Measurements from ENCODE around the gene RNF169.

The RNF169 gene

GRCh38 chr11:74849525-74850391 is 101.1 kb downstream of the RNF169 start:
- DNase-seq (ENCODE audit: low read depth): peak; percentile 73
- no peak overlapping the region for H3K4me3 ChIP-seq (ENCODE audit: low read depth, low read length)

- DNase-seq (ENCODE audit: low read depth): no peak
- H3K4me3 ChIP-seq (ENCODE audit: low read depth, low read length): no peak overlapping the region
These were observed 104.6 kb downstream of the RNF169 start for GRCh38 chr11:74853223-74853622.

GRCh38 chr11:74860743-74861142 is 112.1 kb downstream of the RNF169 start:
- no peak overlapping the region for H3K4me3 ChIP-seq (ENCODE audit: low read depth, low read length)
- DNase-seq (ENCODE audit: low read depth): no peak

GRCh38 chr11:74863410-74863809 is 114.8 kb downstream of the RNF169 start:
- DNase-seq (ENCODE audit: low read depth): no peak

GRCh38 chr11:74866557-74866956 is 117.9 kb downstream of the RNF169 start:
- no peak overlapping the region for H3K4me3 ChIP-seq (ENCODE audit: low read depth, low read length)
- DNase-seq (ENCODE audit: low read depth): no peak

More at GRCh38 chr11:74863410-74863809, 114.8 kb downstream of the RNF169 start:
- no peak overlapping the region for H3K4me3 ChIP-seq (ENCODE audit: low read depth, low read length)

GRCh38 chr11:74870485-74870884 is 121.8 kb downstream of the RNF169 start:
- no peak for DNase-seq (ENCODE audit: low read depth)
- H3K4me3 ChIP-seq (ENCODE audit: low read depth, low read length): no peak overlapping the region

- DNase-seq (ENCODE audit: low read depth): no peak
- H3K4me3 ChIP-seq (ENCODE audit: low read depth, low read length): no peak overlapping the region
These were observed 122.4 kb downstream of the RNF169 start for GRCh38 chr11:74871037-74871436.

GRCh38 chr11:74877132-74877531 is 128.5 kb downstream of the RNF169 start:
- H3K4me3 ChIP-seq (ENCODE audit: low read depth, low read length): no peak overlapping the region
- DNase-seq (ENCODE audit: low read depth): no peak
